GM18511 (cell line): ENCODE data around the gene TMEM106A.
"Not testable (repeated sequence)": the region's sequence is repeated elsewhere in the genome, so short reads cannot be mapped to it uniquely, and the experiment has no call there.

ENCODE experiments used
- ATAC-seq: cut with Tn5 transposase; IDR thresholded peaks from one replicate; pipeline ENCODE4 v1.9.1; 2021; ENCODE audit warnings: mild to moderate bottlenecking, moderate library complexity; ENCODE audit not compliant: unreplicated experiment

TMEM106A gene

GRCh38 chr17:43211480-43212402, at the start of gene TMEM106A:
TMEM106A (plus strand) TSS chr17:43211875; CDS start chr17:43213042, 1,167 bp downstream.
- ATAC-seq: peak; percentile 79

GRCh38 chr17:43165971-43166370, 45.7 kb upstream of the TMEM106A start:
- ATAC-seq: not testable (repeated sequence)

GRCh38 chr17:43169561-43170139, 42.0 kb upstream of the TMEM106A start:
- peak; percentile 23 for ATAC-seq

- ATAC-seq: peak; percentile 73
Measured at GRCh38 chr17:43170140-43170765, 41.4 kb upstream of the TMEM106A start.

- ATAC-seq: peak; percentile 75
Measured at GRCh38 chr17:43170766-43171585, 40.7 kb upstream of the TMEM106A start, which contains the start of gene NBR1. NBR1 (plus strand) TSS chr17:43171214; CDS start chr17:43175800, 4,586 bp downstream.

GRCh38 chr17:43171586-43172487, 39.8 kb upstream of the TMEM106A start:
- no peak for ATAC-seq

DNA sequence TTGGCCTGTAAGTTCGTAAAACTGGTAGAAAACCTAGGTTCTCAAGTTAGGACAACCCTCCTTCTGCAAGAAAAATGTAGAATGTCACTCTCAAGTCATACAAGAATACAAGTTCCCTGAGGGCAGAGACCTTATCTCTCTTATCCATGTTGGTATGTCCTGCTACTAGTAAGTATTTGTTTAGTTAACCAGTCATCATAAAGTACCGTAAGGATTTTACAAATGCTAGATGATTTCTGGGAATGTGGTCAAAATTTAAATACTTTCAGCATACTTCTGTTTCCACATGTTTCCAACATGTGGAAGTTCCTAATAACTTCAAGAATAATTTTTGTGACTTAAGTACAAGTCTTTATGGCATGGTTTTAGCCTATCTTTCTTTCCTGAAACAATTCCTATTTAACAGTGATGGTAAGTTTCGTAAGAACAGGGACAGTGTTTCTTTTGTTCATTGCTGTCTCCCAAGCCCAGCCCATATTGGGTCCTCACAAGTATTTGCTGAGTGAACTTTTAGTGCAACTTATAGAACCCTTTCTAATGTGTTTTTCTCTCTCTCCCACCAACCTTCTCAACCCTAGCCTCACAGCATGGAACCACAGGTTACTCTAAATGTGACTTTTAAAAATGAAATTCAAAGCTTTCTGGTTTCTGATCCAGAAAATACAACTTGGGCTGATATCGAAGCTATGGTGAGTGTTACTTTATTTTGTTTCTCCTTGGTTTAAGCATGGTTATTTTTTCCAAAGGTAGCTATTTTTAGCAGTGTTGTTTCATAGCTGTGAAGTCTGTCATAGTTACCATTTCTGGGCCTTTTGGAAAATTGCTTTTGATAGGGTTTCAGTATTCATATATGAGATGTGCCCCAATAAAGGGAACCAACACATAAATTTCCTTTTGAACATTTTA, 36.2 kb upstream of the TMEM106A start:
- ATAC-seq: no peak

GRCh38 chr17:43176119-43176570, 35.5 kb upstream of the TMEM106A start:
- no peak for ATAC-seq

DNA sequence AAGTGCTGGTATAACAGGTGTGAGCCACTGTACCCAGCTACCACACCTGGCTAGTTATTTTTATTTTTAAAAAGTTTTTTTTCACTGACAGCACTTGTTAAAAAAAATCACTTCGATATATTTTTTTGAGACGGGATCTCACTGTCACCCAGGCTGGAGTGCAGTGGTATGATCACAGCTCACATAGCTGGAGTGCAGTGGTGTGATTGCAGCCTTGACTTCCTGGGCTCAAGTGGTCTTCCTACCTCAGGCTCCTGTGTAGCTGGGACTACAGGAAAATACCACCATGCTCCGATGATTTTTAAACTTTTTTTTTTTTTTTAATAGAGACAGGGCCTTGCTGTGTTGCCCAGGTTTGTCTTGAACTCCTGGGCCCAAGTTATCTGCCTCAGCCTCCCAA, 27.8 kb upstream of the TMEM106A start:
- ATAC-seq: no peak

DNA sequence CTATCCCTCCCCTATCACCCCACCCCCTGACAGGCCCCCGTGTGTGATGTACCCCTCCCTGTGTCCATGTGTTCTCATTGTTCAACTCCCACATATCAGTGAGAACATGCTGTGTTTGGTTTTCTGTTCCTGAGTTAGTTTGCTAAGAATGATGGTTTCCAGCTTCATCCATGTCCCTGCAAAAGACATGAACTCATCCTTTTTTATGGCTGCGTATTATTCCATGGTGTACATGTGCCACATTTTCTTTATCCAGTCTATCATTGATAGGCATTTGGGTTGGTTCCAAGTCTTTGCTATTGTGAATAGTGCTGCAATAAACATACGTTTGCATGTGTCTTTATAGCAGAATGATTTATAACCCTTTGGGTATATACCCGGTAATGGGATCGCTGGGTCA, 25.0 kb upstream of the TMEM106A start:
- not testable (repeated sequence) for ATAC-seq

DNA sequence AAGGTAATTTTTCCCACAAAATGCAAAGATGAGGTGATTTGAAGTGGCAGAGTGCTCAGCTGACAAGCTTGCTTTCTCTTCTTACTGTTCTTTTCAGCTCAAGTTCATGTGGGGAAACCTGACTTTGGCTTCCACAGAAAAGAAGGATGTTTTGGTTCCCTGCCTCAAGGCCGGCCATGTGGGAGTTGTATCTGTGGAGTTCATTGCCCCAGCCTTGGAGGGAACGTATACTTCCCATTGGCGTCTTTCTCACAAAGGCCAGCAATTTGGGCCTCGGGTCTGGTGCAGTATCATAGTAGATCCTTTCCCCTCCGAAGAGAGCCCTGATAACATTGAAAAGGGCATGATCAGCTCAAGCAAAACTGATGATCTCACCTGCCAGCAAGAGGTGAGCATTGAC, 18.4 kb upstream of the TMEM106A start:
- no peak for ATAC-seq

- no peak for ATAC-seq
Measured at GRCh38 chr17:43199633-43200032, 12.0 kb upstream of the TMEM106A start.

DNA sequence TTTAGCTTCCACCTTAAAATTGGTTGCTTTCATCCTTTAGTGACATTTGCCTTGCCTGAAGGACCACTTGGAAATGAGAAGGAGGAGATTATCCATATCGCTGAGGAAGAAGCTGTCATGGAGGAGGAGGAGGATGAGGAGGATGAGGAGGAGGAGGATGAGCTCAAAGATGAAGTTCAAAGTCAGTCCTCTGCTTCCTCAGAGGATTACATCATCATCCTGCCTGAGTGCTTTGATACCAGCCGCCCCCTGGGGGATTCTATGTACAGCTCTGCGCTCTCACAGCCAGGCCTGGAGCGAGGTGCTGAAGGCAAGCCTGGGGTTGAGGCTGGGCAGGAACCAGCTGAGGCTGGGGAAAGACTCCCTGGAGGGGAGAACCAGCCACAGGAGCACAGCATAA, 11.5 kb upstream of the TMEM106A start:
- ATAC-seq: no peak

DNA sequence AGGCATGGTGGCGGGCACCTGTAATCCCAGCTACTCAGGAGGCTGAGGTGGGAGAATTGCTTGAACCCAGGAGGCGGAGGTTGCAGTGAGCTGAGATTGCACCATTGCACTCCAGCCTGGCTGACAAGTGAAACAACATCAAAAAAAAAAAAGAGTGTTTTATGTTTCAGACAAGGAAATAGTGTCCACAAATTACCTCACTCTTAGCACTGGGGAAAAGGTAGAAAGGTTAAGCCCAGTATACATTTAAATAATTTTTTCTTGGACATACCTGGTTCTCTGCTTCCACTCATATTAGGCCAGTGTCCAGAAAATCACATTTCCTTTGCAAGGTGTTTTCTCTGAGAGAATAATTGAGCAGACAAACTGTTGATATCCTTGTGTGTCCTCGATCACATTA, 8.7 kb upstream of the TMEM106A start:
- ATAC-seq: not testable (repeated sequence)

- no peak for ATAC-seq
Measured at GRCh38 chr17:43210576-43210975, 1.1 kb upstream of the TMEM106A start.

DNA sequence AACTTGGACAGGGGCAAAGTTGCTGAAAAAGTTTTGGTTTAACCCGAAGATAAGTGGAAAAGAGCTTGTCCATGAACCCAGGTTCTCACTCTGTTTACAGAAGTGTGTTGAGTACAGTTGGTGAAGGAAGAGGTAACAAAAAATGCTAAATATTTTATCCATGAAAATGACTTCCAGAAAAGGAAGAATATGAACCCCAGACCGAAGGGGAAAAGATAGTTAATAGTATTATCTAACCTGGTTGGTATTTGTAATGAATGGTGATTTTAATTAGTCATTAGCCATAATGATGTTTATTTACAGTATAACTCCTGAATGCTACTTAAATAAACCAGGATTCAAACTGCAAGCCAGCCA, 574 bp upstream of the TMEM106A start:
- ATAC-seq: no peak

DNA sequence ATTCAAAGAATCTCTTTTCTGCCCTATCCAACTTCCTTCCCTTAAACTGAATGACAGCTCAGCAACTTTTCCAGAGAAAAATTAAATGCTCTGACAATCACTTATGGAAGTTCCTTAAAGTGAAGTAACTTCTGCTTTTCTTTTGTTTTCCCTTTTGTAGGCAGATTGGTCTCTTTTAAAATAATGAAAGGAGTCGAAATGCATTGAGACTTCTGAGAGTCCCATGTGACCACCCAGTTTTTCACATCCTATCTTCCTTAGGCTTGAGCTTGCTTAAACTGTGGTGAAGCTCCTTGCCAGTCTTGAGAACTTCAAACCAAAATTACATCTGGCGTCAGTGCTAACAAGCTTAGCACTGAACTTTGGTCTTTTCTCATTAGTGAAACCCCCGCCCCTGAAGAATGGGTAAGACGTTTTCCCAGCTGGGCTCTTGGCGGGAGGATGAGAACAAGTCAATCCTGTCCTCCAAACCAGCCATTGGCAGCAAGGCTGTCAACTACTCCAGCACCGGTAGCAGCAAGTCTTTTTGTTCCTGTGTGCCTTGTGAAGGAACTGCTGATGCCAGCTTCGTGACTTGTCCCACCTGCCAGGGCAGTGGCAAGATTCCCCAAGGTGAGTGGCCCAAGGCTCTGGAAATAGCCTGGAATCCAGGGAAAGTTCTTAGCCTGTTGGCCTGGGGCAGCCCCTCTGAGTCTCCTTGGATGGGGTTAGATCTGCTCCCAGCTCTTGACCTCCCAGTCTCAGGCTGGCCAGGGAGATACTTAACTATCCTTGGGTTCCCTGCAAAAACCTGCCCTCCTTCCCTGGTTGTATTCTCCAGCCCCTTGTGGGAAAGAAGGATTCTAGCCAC, 1.2 kb downstream of the TMEM106A start:
- ATAC-seq: no peak

- ATAC-seq: no peak
Measured at GRCh38 chr17:43213545-43213944, 1.9 kb downstream of the TMEM106A start.
